Measurements from ENCODE around the gene RFWD3. TPM values are rescaled to one million over a fixed set of nuclear protein-coding genes. Genes with fewer than 3 reads are reported as not detected.

Gene RFWD3
- total and polyA plus RNA-seq, 2 of the 13 experiments (the other 11 are each of a cell fraction or from before 2014, with no cell fraction given), result 23.4 to 62.6 TPM

GRCh38 chr16:74695450-74696422, 29.1 kb upstream of the RFWD3 start (continued):
- TF ChIP-seq, protein P1, sequence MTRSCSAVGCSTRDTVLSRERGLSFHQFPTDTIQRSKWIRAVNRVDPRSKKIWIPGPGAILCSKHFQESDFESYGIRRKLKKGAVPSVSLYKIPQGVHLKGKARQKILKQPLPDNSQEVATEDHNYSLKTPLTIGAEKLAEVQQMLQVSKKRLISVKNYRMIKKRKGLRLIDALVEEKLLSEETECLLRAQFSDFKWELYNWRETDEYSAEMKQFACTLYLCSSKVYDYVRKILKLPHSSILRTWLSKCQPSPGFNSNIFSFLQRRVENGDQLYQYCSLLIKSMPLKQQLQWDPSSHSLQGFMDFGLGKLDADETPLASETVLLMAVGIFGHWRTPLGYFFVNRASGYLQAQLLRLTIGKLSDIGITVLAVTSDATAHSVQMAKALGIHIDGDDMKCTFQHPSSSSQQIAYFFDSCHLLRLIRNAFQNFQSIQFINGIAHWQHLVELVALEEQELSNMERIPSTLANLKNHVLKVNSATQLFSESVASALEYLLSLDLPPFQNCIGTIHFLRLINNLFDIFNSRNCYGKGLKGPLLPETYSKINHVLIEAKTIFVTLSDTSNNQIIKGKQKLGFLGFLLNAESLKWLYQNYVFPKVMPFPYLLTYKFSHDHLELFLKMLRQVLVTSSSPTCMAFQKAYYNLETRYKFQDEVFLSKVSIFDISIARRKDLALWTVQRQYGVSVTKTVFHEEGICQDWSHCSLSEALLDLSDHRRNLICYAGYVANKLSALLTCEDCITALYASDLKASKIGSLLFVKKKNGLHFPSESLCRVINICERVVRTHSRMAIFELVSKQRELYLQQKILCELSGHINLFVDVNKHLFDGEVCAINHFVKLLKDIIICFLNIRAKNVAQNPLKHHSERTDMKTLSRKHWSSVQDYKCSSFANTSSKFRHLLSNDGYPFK (CRISPR knock-in tag; IDR thresholded peaks at IDR 0.05; ENCODE audit: borderline replicate concordance), result peak; percentile 76; the same call in 1 of the 2 replicates
- TF ChIP-seq IKZF4 (CRISPR knock-in tag; IDR thresholded peaks at IDR 0.05; ENCODE audit: borderline replicate concordance, low read depth, not compliant biosample characterization) (peak; percentile 68), KLF11 (CRISPR knock-in tag; IDR thresholded peaks at IDR 0.05) (peak; percentile 49; the same call in 1 of the 2 replicates), ZNF557 (CRISPR knock-in tag; IDR thresholded peaks at IDR 0.05) (peak; percentile 59; the same call in 1 of the 2 replicates), MAX (IDR thresholded peaks at IDR 0.05) (peak; percentile 89), CC2D1A (CRISPR knock-in tag; IDR thresholded peaks at IDR 0.05) (0 out of 2 replicates have a peak, but pooled peaks have one; percentile 7), TAF1 (CRISPR knock-in tag; IDR thresholded peaks at IDR 0.05) (peak; percentile 89), ELF3 (CRISPR knock-in tag; IDR thresholded peaks at IDR 0.05) (peak; percentile 51; the same call in 1 of the 2 replicates), MLX (CRISPR knock-in tag; IDR thresholded peaks at IDR 0.05) (peak; percentile 42; the same call in 1 of the 2 replicates), NR2C2 (CRISPR knock-in tag; IDR thresholded peaks at IDR 0.05; ENCODE audit: borderline replicate concordance) (peak; percentile 84), ERF (CRISPR knock-in tag; IDR thresholded peaks at IDR 0.05) (peak; percentile 89), MIER2 (CRISPR knock-in tag; IDR thresholded peaks at IDR 0.05) (peak; percentile 58; the same call in 1 of the 2 replicates), HOXA3 (CRISPR knock-in tag; IDR thresholded peaks at IDR 0.05) (peak; percentile 54), HCFC1 (IDR thresholded peaks at IDR 0.05; ENCODE audit: low read depth, low read length) (peak; percentile 97), ARNT2 (CRISPR knock-in tag; IDR thresholded peaks at IDR 0.05; ENCODE audit: low read depth) (0 out of 2 replicates have a peak, but pooled peaks have one; percentile 4), ZNF205 (CRISPR knock-in tag; IDR thresholded peaks at IDR 0.05) (peak; percentile 62), ZMYM4 (CRISPR knock-in tag; IDR thresholded peaks at IDR 0.05) (peak; percentile 78), KMT2A (CRISPR knock-in tag; IDR thresholded peaks at IDR 0.05) (peak; percentile 65; the same call in 1 of the 2 replicates), ARNTL (CRISPR knock-in tag; IDR thresholded peaks at IDR 0.05) (peak; percentile 62; the same call in 1 of the 2 replicates), SP140L (CRISPR knock-in tag; IDR thresholded peaks at IDR 0.05; ENCODE audit: borderline replicate concordance) (peak; percentile 66; the same call in 1 of the 2 replicates), RBFOX2 (IDR thresholded peaks at IDR 0.05; ENCODE audit: low read depth, low read length) (peak; percentile 37; the same call in 1 of the 2 replicates), ELK4 (CRISPR knock-in tag; IDR thresholded peaks at IDR 0.05; ENCODE audit: borderline replicate concordance) (no peak), ZC3H4 (CRISPR knock-in tag; IDR thresholded peaks at IDR 0.05; ENCODE audit: borderline replicate concordance) (no peak)
- TF ChIP-seq, protein P2, sequence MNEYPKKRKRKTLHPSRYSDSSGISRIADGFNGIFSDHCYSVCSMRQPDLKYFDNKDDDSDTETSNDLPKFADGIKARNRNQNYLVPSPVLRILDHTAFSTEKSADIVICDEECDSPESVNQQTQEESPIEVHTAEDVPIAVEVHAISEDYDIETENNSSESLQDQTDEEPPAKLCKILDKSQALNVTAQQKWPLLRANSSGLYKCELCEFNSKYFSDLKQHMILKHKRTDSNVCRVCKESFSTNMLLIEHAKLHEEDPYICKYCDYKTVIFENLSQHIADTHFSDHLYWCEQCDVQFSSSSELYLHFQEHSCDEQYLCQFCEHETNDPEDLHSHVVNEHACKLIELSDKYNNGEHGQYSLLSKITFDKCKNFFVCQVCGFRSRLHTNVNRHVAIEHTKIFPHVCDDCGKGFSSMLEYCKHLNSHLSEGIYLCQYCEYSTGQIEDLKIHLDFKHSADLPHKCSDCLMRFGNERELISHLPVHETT (CRISPR knock-in tag; conservative IDR thresholded peaks at IDR 0.05), result 0 out of 2 replicates have a peak, but pooled peaks have one; percentile 67

Data from HepG2 (cell line).